ENCODE measurements around the gene FFAR4.

Gene FFAR4

GRCh38 chr10:93595378-93596161, 29.1 kb downstream of the FFAR4 start:
- Histone ChIP-seq H3K27ac (ENCODE audit: low read depth, low read length) (no peak overlapping the region), H3K36me3 (ENCODE audit: control insufficient read depth, insufficient read depth, low read length) (no peaks in the 10 kb centered on the region)

GRCh38 chr10:93596539-93596938, 30.1 kb downstream of the FFAR4 start:
- Histone ChIP-seq H3K4me3 (ENCODE audit: low read length) (no peak overlapping the region), H3K27ac (ENCODE audit: low read depth, low read length) (no peak overlapping the region), H3K9ac (ENCODE audit: low read length) (no peak overlapping the region), H3K27me3 (ENCODE audit: control insufficient read depth, insufficient read depth, low read length) (peaks cover 3% of the 10 kb centered on the region), H3K4me1 (ENCODE audit: control insufficient read depth, insufficient read depth, low read length) (no peaks in the 10 kb centered on the region), H3K36me3 (ENCODE audit: control insufficient read depth, insufficient read depth, low read length) (no peaks in the 10 kb centered on the region)

More at GRCh38 chr10:93595378-93596161, 29.1 kb downstream of the FFAR4 start:
- H3K27me3 ChIP-seq (ENCODE audit: control insufficient read depth, insufficient read depth, low read length): peaks cover 3% of the 10 kb centered on the region
- H3K4me3 ChIP-seq (ENCODE audit: low read length): no peak overlapping the region
- H3K9ac ChIP-seq (ENCODE audit: low read length): no peak overlapping the region
- H3K4me1 ChIP-seq (ENCODE audit: control insufficient read depth, insufficient read depth, low read length): no peaks in the 10 kb centered on the region

GRCh38 chr10:93597075-93597599, 30.7 kb downstream of the FFAR4 start:
- no peaks in the 10 kb centered on the region for H3K36me3 ChIP-seq (ENCODE audit: control insufficient read depth, insufficient read depth, low read length)
- no peak overlapping the region for H3K27ac ChIP-seq (ENCODE audit: low read depth, low read length)
- H3K4me3 ChIP-seq (ENCODE audit: low read length): no peak overlapping the region
- H3K4me1 ChIP-seq (ENCODE audit: control insufficient read depth, insufficient read depth, low read length): no peaks in the 10 kb centered on the region
- H3K27me3 ChIP-seq (ENCODE audit: control insufficient read depth, insufficient read depth, low read length): peaks cover 8% of the 10 kb centered on the region
- no peak overlapping the region for H3K9ac ChIP-seq (ENCODE audit: low read length)

- Histone ChIP-seq H3K9ac (ENCODE audit: low read length) (no peak overlapping the region), H3K4me1 (ENCODE audit: control insufficient read depth, insufficient read depth, low read length) (no peaks in the 10 kb centered on the region), H3K27ac (ENCODE audit: low read depth, low read length) (no peak overlapping the region), H3K4me3 (ENCODE audit: low read length) (no peak overlapping the region), H3K27me3 (ENCODE audit: control insufficient read depth, insufficient read depth, low read length) (peaks cover 8% of the 10 kb centered on the region), H3K36me3 (ENCODE audit: control insufficient read depth, insufficient read depth, low read length) (no peaks in the 10 kb centered on the region)
Observed at GRCh38 chr10:93598157-93598556, 31.7 kb downstream of the FFAR4 start.

- Histone ChIP-seq H3K36me3 (ENCODE audit: control insufficient read depth, insufficient read depth, low read length) (no peaks in the 10 kb centered on the region), H3K27ac (ENCODE audit: low read depth, low read length) (no peak overlapping the region), H3K27me3 (ENCODE audit: control insufficient read depth, insufficient read depth, low read length) (peaks cover 8% of the 10 kb centered on the region), H3K9ac (ENCODE audit: low read length) (no peak overlapping the region), H3K4me1 (ENCODE audit: control insufficient read depth, insufficient read depth, low read length) (no peaks in the 10 kb centered on the region), H3K4me3 (ENCODE audit: low read length) (no peak overlapping the region)
Observed at GRCh38 chr10:93599335-93599734, 32.9 kb downstream of the FFAR4 start.

DNA sequence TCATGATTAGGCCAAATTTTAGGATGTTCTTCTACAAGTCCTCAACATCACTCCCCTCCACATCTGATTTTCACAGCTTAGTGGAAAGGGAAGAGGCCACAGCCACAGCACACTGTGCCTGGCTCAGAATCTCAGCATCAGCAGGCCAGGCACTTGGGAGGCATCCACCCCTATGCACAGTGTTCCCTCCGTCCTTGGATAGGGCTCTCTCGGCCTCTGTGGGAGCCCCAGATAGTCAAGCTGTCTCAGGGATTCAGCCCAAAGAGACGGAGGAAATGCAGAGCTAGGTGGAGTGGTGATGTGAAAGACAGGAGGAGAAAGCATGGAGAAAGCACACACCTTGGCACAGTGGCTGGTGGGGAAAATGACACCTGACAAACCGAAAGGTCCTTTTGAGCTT, 33.3 kb downstream of the FFAR4 start:
- Histone ChIP-seq H3K27ac (ENCODE audit: low read depth, low read length) (no peak overlapping the region), H3K4me1 (ENCODE audit: control insufficient read depth, insufficient read depth, low read length) (no peaks in the 10 kb centered on the region), H3K36me3 (ENCODE audit: control insufficient read depth, insufficient read depth, low read length) (no peaks in the 10 kb centered on the region), H3K27me3 (ENCODE audit: control insufficient read depth, insufficient read depth, low read length) (peaks cover 8% of the 10 kb centered on the region), H3K4me3 (ENCODE audit: low read length) (no peak overlapping the region), H3K9ac (ENCODE audit: low read length) (no peak overlapping the region)

DNA sequence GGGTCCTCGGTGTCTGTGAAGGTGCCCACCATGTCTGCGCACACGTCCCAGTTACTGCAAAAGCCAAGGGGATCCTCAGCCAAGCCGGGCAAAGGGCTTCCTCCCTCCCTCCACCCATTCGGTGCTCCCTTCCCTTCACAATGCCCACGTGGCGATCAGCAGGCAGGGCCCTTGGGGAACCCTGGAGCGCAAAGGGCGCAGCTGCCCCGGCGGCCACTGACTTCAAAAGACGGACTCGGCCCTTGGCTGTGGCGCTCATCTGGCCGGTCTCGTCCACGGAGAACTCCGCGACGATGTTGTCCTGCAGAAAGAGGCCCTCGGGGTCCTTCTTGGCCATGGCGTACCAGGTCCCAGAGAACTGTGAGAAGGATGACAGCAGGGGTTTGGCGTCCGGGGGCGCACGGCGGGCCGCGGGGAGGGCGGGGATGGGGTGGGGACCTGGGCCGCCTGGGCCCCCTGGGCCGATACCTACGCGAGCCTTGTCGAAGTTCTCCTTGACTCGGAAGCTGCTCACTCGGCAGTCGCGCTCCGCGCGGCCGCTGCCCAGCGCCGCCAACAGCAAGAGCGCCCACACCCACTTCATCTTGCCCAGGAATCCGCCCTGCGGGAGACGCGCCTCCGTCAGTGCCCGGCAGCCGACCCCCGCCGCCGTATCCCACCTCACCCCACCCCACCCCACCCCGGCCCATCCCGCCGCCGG, 34.1 kb downstream of the FFAR4 start:
- H3K27ac ChIP-seq (ENCODE audit: low read depth, low read length): no peak overlapping the region
- no peak overlapping the region for H3K9ac ChIP-seq (ENCODE audit: low read length)
- no peaks in the 10 kb centered on the region for H3K4me1 ChIP-seq (ENCODE audit: control insufficient read depth, insufficient read depth, low read length)
- peak overlapping the region; percentile 18 for H3K4me3 ChIP-seq (ENCODE audit: low read length)
- H3K27me3 ChIP-seq (ENCODE audit: control insufficient read depth, insufficient read depth, low read length): peaks cover 8% of the 10 kb centered on the region
- H3K36me3 ChIP-seq (ENCODE audit: control insufficient read depth, insufficient read depth, low read length): no peaks in the 10 kb centered on the region

DNA sequence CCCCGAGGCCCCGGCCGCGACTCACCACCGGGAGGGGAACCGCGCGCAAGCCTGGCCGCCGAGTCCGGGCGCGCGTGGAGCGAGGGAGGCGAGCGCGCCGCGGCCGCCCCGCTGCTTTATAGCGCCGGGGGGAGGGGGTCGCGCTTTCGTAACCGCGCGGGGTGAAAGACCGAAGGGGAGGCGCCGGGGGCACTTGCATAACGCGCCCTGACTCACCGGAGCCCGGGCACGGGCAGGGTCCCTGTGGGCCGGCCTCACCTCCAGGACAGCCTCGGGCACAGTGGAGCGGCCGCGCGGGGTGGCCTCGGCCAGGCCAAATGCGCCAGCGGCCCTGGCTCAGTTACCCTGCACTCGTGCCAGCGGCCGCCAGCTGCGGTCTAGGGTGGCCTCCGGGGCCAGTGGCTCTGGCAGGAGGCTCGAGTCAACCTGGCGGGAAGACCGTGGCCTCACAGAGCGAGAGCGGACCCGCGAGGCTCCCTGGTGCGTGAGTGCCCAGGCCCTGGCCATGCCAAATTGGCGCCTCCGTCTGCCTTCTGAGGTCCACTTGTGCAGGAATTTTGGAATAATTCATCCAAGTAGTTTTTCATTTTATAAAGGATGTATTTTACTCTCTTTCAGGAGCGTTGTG, 34.8 kb downstream of the FFAR4 start, which contains the start of gene RBP4:
Gene RBP4, minus strand, starts transcription at position 90 of the 628 bp plus-strand sequence. CDS start 207 bp downstream, outside the sequence.
- no peak within 1 kb of the TSS for H3K27ac ChIP-seq (ENCODE audit: low read depth, low read length)
- H3K4me1 ChIP-seq (ENCODE audit: control insufficient read depth, insufficient read depth, low read length): no peaks in the 10 kb centered on the region
- H3K36me3 ChIP-seq (ENCODE audit: control insufficient read depth, insufficient read depth, low read length): no peaks in the 10 kb centered on the region
- peak within 1 kb of the TSS; percentile 31 for H3K4me3 ChIP-seq (ENCODE audit: low read length)
- no peak within 1 kb of the TSS for H3K9ac ChIP-seq (ENCODE audit: low read length)
- H3K27me3 ChIP-seq (ENCODE audit: control insufficient read depth, insufficient read depth, low read length): peaks cover 8% of the 10 kb centered on the region

GRCh38 chr10:93601774-93602162, 35.3 kb downstream of the FFAR4 start:
- H3K36me3 ChIP-seq (ENCODE audit: control insufficient read depth, insufficient read depth, low read length): no peaks in the 10 kb centered on the region
- H3K27me3 ChIP-seq (ENCODE audit: control insufficient read depth, insufficient read depth, low read length): peaks cover 8% of the 10 kb centered on the region
- H3K4me1 ChIP-seq (ENCODE audit: control insufficient read depth, insufficient read depth, low read length): no peaks in the 10 kb centered on the region
- no peak overlapping the region for H3K27ac ChIP-seq (ENCODE audit: low read depth, low read length)
- no peak overlapping the region for H3K4me3 ChIP-seq (ENCODE audit: low read length)
- H3K9ac ChIP-seq (ENCODE audit: low read length): no peak overlapping the region

DNA sequence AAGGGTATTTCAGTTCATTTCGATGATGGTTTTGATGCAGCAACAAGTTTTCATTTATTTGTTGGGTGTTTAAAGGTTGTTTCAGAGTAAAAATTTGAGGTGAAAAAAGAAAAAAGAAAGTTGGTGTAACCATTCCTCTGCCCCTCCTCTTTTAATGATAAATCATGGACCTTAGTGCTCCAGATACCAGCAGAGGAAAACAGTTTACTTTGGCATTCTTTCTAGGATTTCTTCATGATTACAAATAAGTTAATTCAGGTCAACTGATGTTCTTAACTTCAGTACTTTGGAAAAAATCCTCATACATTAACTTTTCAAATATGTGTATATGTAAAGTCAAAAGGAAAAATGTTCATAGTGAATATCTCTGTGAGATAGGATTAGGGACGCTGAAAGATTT, 36.6 kb downstream of the FFAR4 start:
- Histone ChIP-seq H3K27ac (ENCODE audit: low read depth, low read length) (no peak overlapping the region), H3K4me1 (ENCODE audit: control insufficient read depth, insufficient read depth, low read length) (no peaks in the 10 kb centered on the region), H3K9ac (ENCODE audit: low read length) (no peak overlapping the region), H3K36me3 (ENCODE audit: control insufficient read depth, insufficient read depth, low read length) (no peaks in the 10 kb centered on the region), H3K4me3 (ENCODE audit: low read length) (no peak overlapping the region), H3K27me3 (ENCODE audit: control insufficient read depth, insufficient read depth, low read length) (peaks cover 8% of the 10 kb centered on the region)

- no peak overlapping the region for H3K9ac ChIP-seq (ENCODE audit: low read length)
- H3K4me1 ChIP-seq (ENCODE audit: control insufficient read depth, insufficient read depth, low read length): no peaks in the 10 kb centered on the region
- no peak overlapping the region for H3K4me3 ChIP-seq (ENCODE audit: low read length)
- H3K27ac ChIP-seq (ENCODE audit: low read depth, low read length): no peak overlapping the region
- no peaks in the 10 kb centered on the region for H3K36me3 ChIP-seq (ENCODE audit: control insufficient read depth, insufficient read depth, low read length)
- peaks cover 8% of the 10 kb centered on the region for H3K27me3 ChIP-seq (ENCODE audit: control insufficient read depth, insufficient read depth, low read length)
Observed at GRCh38 chr10:93604146-93604545, 37.7 kb downstream of the FFAR4 start.

GRCh38 chr10:93608421-93608820, 42.0 kb downstream of the FFAR4 start:
- Histone ChIP-seq H3K36me3 (ENCODE audit: control insufficient read depth, insufficient read depth, low read length) (no peaks in the 10 kb centered on the region), H3K4me1 (ENCODE audit: control insufficient read depth, insufficient read depth, low read length) (no peaks in the 10 kb centered on the region), H3K4me3 (ENCODE audit: low read length) (no peak overlapping the region), H3K27ac (ENCODE audit: low read depth, low read length) (no peak overlapping the region), H3K27me3 (ENCODE audit: control insufficient read depth, insufficient read depth, low read length) (no peaks in the 10 kb centered on the region), H3K9ac (ENCODE audit: low read length) (no peak overlapping the region)

Data from rectal smooth muscle tissue (tissue), 1 donor.